ENCODE results near the gene ANKRD17.

GRCh38 chr4:73236151-73236550 is 22.4 kb downstream of the ANKRD17 start:
- TF ChIP-seq, protein P1, sequence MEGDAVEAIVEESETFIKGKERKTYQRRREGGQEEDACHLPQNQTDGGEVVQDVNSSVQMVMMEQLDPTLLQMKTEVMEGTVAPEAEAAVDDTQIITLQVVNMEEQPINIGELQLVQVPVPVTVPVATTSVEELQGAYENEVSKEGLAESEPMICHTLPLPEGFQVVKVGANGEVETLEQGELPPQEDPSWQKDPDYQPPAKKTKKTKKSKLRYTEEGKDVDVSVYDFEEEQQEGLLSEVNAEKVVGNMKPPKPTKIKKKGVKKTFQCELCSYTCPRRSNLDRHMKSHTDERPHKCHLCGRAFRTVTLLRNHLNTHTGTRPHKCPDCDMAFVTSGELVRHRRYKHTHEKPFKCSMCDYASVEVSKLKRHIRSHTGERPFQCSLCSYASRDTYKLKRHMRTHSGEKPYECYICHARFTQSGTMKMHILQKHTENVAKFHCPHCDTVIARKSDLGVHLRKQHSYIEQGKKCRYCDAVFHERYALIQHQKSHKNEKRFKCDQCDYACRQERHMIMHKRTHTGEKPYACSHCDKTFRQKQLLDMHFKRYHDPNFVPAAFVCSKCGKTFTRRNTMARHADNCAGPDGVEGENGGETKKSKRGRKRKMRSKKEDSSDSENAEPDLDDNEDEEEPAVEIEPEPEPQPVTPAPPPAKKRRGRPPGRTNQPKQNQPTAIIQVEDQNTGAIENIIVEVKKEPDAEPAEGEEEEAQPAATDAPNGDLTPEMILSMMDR (conservative IDR thresholded peaks at IDR 0.05; ENCODE audit: low read length) = no peak
- TF ChIP-seq EZH2phosphoT487 (IDR thresholded peaks at IDR 0.05; ENCODE audit: borderline replicate concordance) = no peak
